A549 (cell line): ENCODE measurements around the gene GSTM3.
"Not testable (repeated sequence)": the region's sequence is repeated elsewhere in the genome, so short reads cannot be mapped to it uniquely, and the experiment has no call there.

Experiments
- BHLHE40 ChIP-seq: IDR thresholded peaks from 2 replicates; pipeline ENCODE4 v1.6.1; 2012; ENCODE audit warnings: low read depth, low read length, inconsistent platforms
- CHD2 ChIP-seq: fragments of 150-350 bp; IDR thresholded peaks from 2 replicates; pipeline ENCODE4 v1.6.1; 2014; ENCODE audit warnings: low read length; ENCODE audit not compliant: partially characterized antibody
- CTCF ChIP-seq: fragments of >200 bp; sonication (Bioruptor Twin); formaldehyde crosslinking; IDR thresholded peaks from 3 replicates; pipeline ENCODE4 v1.5.1; 2016
- E2F6 ChIP-seq: IDR thresholded peaks from 2 replicates; pipeline ENCODE4 v1.6.1; 2012; ENCODE audit warnings: low read depth, borderline replicate concordance
- EHMT2 ChIP-seq: fragments of 200-600 bp; sonication (generic); IDR thresholded peaks from 2 replicates; pipeline ENCODE4 v1.6.1; 2016; ENCODE audit warnings: antibody characterized with exemption, low read depth, mild to moderate bottlenecking, moderate library complexity
- ELK1 ChIP-seq: fragments of 150-350 bp; IDR thresholded peaks from 2 replicates; pipeline ENCODE4 v1.6.1; 2014; ENCODE audit warnings: low read depth, mild to moderate bottlenecking, low read length
- MAZ ChIP-seq: fragments of 150-350 bp; IDR thresholded peaks from 2 replicates; pipeline ENCODE4 v1.6.1; 2014; ENCODE audit warnings: antibody characterized with exemption, low read depth, low read length, borderline replicate concordance
- POLR2A ChIP-seq: IDR thresholded peaks from 2 replicates; pipeline ENCODE4 v1.6.1; 2012; ENCODE audit warnings: mild to moderate bottlenecking, low read length
- POLR2AphosphoS2 ChIP-seq: conservative IDR thresholded peaks from 2 replicates; pipeline ENCODE4 v1.6.1; 2012; ENCODE audit warnings: low read length, improper control_type of control experiment, inconsistent platforms
- RAD21 ChIP-seq, 2 experiments: fragments of >200 bp in 1 of 2; sonication (Bioruptor Twin) in 1 of 2; formaldehyde crosslinking in 1 of 2; IDR thresholded peaks in 1 of 2; conservative IDR thresholded peaks in 1 of 2; 2 replicates in 1 of 2; 3 replicates in 1 of 2; pipeline ENCODE4 v1.6.1; 2012 to 2018; ENCODE audit warnings: inconsistent platforms in 1 of 2
- REST ChIP-seq: fragments of 200-600 bp; sonication (generic); IDR thresholded peaks from 2 replicates; pipeline ENCODE4 v1.6.1; 2016; ENCODE audit warnings: antibody characterized with exemption, mild to moderate bottlenecking, moderate library complexity
- ZNF302 ChIP-seq: fragments of 250-450 bp; sonication (Bioruptor Pico); IDR thresholded peaks from 2 replicates; pipeline ENCODE4 v1.9.0; 2021; ENCODE audit warnings: inconsistent platforms, mild to moderate bottlenecking, moderate library complexity

GRCh38 chr1:109685890-109686289, 54.9 kb downstream of the GSTM3 start:
- TF ChIP-seq REST; CTCF; EHMT2; POLR2AphosphoS2; BHLHE40; MAZ; POLR2A; ZNF302; RAD21 (conservative IDR thresholded peaks at IDR 0.05 in 1 of 2, IDR thresholded peaks at IDR 0.05 in 1 of 2); E2F6; ELK1; CHD2: not testable (repeated sequence)
